SK-N-SH (cell line): ENCODE measurements around the gene TNRC6B.

Source experiments
- ELF1 ChIP-seq: IDR thresholded peaks from 2 replicates; pipeline ENCODE4 v1.4.0; 2012
- POLR2AphosphoS5 ChIP-seq: IDR thresholded peaks from 2 replicates; pipeline ENCODE4 v1.6.1; 2012; ENCODE audit warnings: low read depth, low read length

GRCh38 chr22:40250608-40251007 lies 72.9 kb downstream of the TNRC6B start:
- no peak for TF ChIP-seq ELF1
- no peak for TF ChIP-seq POLR2AphosphoS5
